Adipocyte (in vitro differentiated cells): ENCODE measurements around the gene ACTG2.
A peak's percentile ranks its signal among the peaks of the same experiment; 100 is the strongest.

Experiments used
- DNase-seq: peaks from one replicate; pipeline ENCODE4 v3.0.0-alpha.2; 2015; ENCODE audit warnings: low read depth
- H3K27me3 ChIP-seq: replicated peaks from 2 replicates; pipeline ENCODE4 v1.7.0; 2013; ENCODE audit warnings: mild to moderate bottlenecking, low read length, moderate library complexity; ENCODE audit not compliant: control insufficient read depth, insufficient read depth
- H3K36me3 ChIP-seq: 2 replicates; pipeline ENCODE4 v1.7.0; 2013; ENCODE audit warnings: low read length, mild to moderate bottlenecking, moderate library complexity; ENCODE audit not compliant: control insufficient read depth, insufficient read depth, severe bottlenecking
- H3K4me1 ChIP-seq: 2 replicates; pipeline ENCODE4 v1.7.0; 2013; ENCODE audit warnings: mild to moderate bottlenecking, low read length, moderate library complexity; ENCODE audit not compliant: control insufficient read depth, insufficient read depth
- H3K4me3 ChIP-seq: 2 replicates; pipeline ENCODE4 v1.7.0; 2013; ENCODE audit warnings: mild to moderate bottlenecking, low read length, moderate library complexity
- H3K9ac ChIP-seq: 2 replicates; pipeline ENCODE4 v1.7.0; 2013; ENCODE audit warnings: mild to moderate bottlenecking, low read length, moderate library complexity
- H3K9me3 ChIP-seq: 2 replicates; pipeline ENCODE4 v1.7.0; 2013; ENCODE audit warnings: mild to moderate bottlenecking, low read length, moderate library complexity; ENCODE audit not compliant: control insufficient read depth

Gene ACTG2

GRCh38 chr2:73917296-73917695 lies 24.5 kb downstream of the ACTG2 start:
- H3K27me3 ChIP-seq, result peaks cover 61% of the 10 kb centered on the region
- H3K9ac ChIP-seq, result no peak overlapping the region
- no peaks in the 10 kb centered on the region for H3K36me3 ChIP-seq
- peaks cover 6% of the 10 kb centered on the region for H3K9me3 ChIP-seq
- no peaks in the 10 kb centered on the region for H3K4me1 ChIP-seq
- H3K4me3 ChIP-seq, result no peak overlapping the region
- DNase-seq, result no peak

DNA sequence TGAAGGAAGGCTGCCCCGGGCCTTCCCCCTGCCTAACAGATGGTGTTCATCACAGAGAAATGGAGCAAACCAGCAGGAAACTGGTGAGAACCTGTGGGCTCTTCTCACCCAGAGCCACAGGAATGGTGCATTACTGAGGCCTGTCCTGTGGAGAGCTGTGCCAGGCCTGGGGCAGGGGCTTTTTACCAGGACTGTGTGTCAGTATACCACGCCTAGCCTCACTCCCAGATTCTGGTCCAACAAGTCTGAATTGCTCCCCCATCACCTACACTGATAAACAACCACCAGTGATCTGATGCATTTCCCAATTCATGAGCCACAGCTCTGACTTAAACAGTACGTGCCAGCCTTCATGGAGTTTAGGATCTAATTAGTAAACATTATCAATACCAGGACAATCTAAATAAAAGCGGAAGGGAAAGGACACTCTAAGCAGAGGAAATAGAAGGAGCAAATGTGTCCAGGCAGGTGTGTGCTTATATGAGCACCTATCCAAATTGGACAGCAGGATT lies 24.9 kb downstream of the ACTG2 start:
- no peaks in the 10 kb centered on the region for H3K4me1 ChIP-seq
- DNase-seq, result no peak

GRCh38 chr2:73918856-73919255 lies 26.0 kb downstream of the ACTG2 start:
- DNase-seq, result no peak
- no peak overlapping the region for H3K4me3 ChIP-seq
- H3K36me3 ChIP-seq, result no peaks in the 10 kb centered on the region
- H3K27me3 ChIP-seq, result peaks cover 57% of the 10 kb centered on the region
- no peaks in the 10 kb centered on the region for H3K4me1 ChIP-seq
- no peak overlapping the region for H3K9ac ChIP-seq
- peaks cover 7% of the 10 kb centered on the region for H3K9me3 ChIP-seq

More for the DNA sequence above, 24.9 kb downstream of the ACTG2 start:
- no peak overlapping the region for H3K4me3 ChIP-seq
- no peaks in the 10 kb centered on the region for H3K36me3 ChIP-seq
- H3K9ac ChIP-seq, result no peak overlapping the region
- H3K27me3 ChIP-seq, result peaks cover 66% of the 10 kb centered on the region
- peaks cover 6% of the 10 kb centered on the region for H3K9me3 ChIP-seq

GRCh38 chr2:73919596-73920228 lies 26.9 kb downstream of the ACTG2 start:
- Histone ChIP-seq H3K9ac (no peak overlapping the region), H3K36me3 (no peaks in the 10 kb centered on the region), H3K4me1 (no peaks in the 10 kb centered on the region), H3K27me3 (peaks cover 57% of the 10 kb centered on the region), H3K4me3 (no peak overlapping the region), H3K9me3 (peaks cover 9% of the 10 kb centered on the region)
- no peak for DNase-seq

DNA sequence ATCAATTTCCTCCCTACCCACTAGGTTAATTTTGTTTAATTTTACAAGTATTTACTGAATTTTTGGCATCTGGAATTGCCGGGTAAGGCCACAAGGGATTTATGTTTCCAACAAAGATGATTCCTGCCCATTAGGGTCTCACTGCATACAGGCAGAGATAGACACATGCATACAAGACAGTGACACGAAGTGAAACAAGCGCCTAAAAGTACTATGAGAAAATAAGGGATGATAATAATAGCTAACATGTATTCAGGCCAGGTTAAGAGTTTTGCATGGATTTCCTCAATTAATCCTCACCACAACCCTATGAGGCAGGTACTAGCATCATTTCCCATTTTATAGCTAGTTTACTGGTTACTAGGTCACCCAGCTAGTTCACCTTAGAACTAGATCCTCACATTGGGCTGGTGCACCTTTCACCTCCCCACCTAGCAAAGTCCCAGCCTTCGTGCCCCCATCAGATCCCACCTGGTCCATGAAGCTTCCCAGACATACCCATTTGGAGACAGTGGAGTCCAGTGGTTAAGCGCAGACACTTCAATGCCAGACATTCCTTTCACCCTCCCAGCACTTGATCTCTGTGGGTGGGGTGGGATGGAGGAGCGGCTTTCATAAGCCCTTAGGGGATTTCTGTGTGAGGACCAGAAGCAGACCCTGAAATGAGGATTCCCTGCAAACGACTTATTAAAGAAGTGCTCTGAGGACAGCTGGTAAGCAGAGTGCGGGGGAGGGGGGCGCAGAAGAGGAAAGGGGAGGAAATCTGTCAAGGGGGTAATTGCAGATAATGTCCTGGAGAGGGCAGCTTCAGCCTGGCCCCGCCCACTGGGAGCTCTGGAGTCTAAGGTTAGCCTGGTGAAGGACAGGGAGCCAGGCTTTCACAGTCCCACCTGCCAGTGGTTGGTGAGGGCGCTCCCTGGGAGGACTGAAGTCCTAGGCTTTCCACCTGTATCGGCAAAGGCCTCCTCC lies 28.1 kb downstream of the ACTG2 start:
- Histone ChIP-seq H3K4me1 (no peaks in the 10 kb centered on the region), H3K4me3 (no peak overlapping the region), H3K9ac (no peak overlapping the region), H3K27me3 (peaks cover 52% of the 10 kb centered on the region), H3K36me3 (no peaks in the 10 kb centered on the region), H3K9me3 (peaks cover 9% of the 10 kb centered on the region)
- no peak for DNase-seq

GRCh38 chr2:73921581-73921980 lies 28.8 kb downstream of the ACTG2 start:
- Histone ChIP-seq H3K4me1 (no peaks in the 10 kb centered on the region), H3K27me3 (peaks cover 48% of the 10 kb centered on the region), H3K4me3 (no peak overlapping the region), H3K9me3 (peaks cover 9% of the 10 kb centered on the region), H3K9ac (no peak overlapping the region), H3K36me3 (no peaks in the 10 kb centered on the region)
- DNase-seq, result no peak

GRCh38 chr2:73922681-73923080 lies 29.9 kb downstream of the ACTG2 start:
- peaks cover 40% of the 10 kb centered on the region for H3K27me3 ChIP-seq
- H3K4me1 ChIP-seq, result peaks cover 5% of the 10 kb centered on the region
- no peaks in the 10 kb centered on the region for H3K36me3 ChIP-seq
- no peak overlapping the region for H3K4me3 ChIP-seq
- peaks cover 9% of the 10 kb centered on the region for H3K9me3 ChIP-seq
- no peak overlapping the region for H3K9ac ChIP-seq
- DNase-seq, result no peak

DNA sequence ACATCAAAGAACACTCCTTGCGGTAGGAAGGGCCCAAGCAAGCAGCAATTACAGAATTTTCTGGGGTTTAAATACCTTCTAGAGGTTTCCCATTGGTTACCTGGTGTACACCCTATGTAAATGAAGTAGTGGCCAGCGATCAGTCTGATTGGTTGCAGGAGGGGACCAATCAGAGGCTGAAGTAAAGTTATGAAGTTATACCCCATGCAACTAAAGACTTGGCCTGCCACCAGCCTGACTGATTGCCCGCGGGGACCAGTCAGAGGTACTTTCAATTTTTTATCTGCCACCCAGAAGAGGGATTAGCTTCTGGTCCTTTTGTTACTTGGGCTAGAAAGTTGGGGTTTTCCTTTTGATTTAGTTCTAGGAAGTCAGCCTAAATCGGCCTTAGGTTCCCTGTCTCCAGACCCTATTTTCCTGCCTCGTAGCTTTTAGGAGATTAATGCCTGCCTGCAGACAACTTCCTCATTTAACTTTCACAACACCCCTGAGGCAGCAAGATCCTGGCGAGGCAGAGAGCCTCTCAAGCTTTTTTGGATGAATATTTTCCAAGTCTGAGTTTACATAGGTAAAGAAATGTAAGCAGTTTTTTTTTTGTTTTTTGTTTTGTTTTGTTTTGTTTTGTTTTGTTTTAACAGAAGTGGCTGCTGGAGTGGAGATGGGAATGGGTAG lies 32.4 kb downstream of the ACTG2 start:
- Histone ChIP-seq H3K27me3 (peaks cover 19% of the 10 kb centered on the region), H3K36me3 (no peaks in the 10 kb centered on the region), H3K4me1 (peaks cover 22% of the 10 kb centered on the region), H3K9ac (no peak overlapping the region), H3K4me3 (no peak overlapping the region), H3K9me3 (peaks cover 3% of the 10 kb centered on the region)
- DNase-seq, result no peak

- Histone ChIP-seq H3K9me3 (peaks cover 3% of the 10 kb centered on the region), H3K36me3 (no peaks in the 10 kb centered on the region), H3K27me3 (peaks cover 15% of the 10 kb centered on the region), H3K9ac (peak overlapping the region; percentile 88), H3K4me1 (peaks cover 24% of the 10 kb centered on the region), H3K4me3 (peak overlapping the region; percentile 82)
- no peak for DNase-seq
These were observed 33.2 kb downstream of the ACTG2 start for GRCh38 chr2:73925853-73926492.

GRCh38 chr2:73926493-73927327 lies 33.9 kb downstream of the ACTG2 start, which contains the start of gene DGUOK:
DGUOK (plus strand) TSS chr2:73926880; CDS start chr2:73926911, 31 bp downstream.
- peaks cover 11% of the 10 kb centered on the region for H3K27me3 ChIP-seq
- H3K9me3 ChIP-seq, result peaks cover 3% of the 10 kb centered on the region
- peaks cover 27% of the 10 kb centered on the region for H3K4me1 ChIP-seq
- peak; percentile 100 for DNase-seq
- peak within 1 kb of the TSS; percentile 82 for H3K4me3 ChIP-seq
- H3K9ac ChIP-seq, result peak within 1 kb of the TSS; percentile 88
- no peaks in the 10 kb centered on the region for H3K36me3 ChIP-seq
